HG03097 (cell line): Measurements from ENCODE around the gene ARL4C.

Experiments
- ATAC-seq: cut with Tn5 transposase; IDR thresholded peaks from one replicate; pipeline ENCODE4 v1.9.1; 2021; ENCODE audit not compliant: unreplicated experiment, low FRiP score

Gene ARL4C, protein sequence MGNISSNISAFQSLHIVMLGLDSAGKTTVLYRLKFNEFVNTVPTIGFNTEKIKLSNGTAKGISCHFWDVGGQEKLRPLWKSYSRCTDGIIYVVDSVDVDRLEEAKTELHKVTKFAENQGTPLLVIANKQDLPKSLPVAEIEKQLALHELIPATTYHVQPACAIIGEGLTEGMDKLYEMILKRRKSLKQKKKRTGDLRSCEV

GRCh38 chr2:234496835-234497593, at the start of gene ARL4C:
ARL4C (minus strand) TSS chr2:234497081; CDS start chr2:234496586, 495 bp downstream.
- peak; percentile 35 for ATAC-seq

DNA sequence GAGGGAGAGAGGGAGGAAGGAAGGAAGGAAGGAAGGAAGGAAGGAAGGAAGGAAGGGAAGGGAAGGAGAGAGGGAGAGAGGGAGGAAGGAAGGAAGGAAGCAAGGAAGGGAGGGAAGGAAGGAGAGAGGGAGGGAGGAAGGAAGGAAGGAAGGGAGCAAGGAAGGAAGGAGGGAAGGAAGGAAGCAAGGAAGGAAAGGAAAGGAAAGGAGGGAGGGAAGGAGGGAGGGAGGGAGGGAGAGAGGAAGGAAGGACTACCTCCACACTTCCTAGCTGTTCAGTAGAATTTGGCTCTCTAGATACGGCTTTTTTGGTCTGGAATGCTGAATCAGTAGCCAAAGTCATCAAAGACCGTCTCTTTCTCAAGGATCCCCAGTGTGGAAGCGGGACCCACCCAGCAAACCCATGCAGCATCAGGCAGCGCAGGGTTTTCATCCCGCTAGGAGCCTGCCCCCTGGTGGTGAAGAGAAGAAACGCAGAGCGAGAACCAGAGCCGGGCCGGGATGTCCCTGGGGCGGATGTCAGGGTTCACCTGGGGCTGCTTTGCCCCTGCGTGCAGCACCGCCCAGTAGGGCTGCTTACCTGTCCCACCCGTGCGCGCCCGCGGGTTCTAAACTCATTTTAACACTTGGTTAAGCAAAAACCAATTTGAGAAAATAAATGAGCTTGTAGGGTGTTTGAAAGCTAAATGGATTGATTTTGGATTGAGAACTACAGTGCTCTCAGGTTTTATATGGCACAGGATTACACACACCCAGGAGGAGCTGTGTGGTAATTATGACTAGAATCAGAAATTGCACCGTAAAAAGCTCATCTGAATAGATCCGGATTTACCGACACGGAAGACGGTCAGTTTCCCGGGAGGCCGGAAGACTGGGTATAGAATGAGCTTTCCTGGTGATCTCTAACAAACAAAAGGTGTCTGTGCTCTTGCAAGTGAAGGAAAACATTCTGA, 48.1 kb upstream of the ARL4C start:
- no peak for ATAC-seq

DNA sequence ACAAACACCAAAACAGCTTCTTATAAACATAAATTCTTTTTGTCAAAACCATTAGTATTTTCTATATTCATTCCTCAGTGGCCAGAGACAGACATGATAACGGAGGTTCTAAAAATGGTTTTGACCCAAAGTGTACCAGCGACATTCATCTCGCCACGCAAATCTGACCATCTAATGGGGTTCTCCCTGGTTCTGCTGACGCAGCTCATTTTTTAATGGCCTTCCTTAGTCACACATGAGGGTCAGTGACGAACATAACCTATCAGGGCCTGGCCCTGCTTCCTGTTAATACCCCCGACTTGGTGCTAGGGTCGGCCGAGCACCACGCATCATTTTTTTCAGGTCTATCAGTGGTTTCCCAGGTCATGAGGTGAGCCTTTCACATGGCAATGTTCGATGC, 45.9 kb upstream of the ARL4C start:
- ATAC-seq: no peak

DNA sequence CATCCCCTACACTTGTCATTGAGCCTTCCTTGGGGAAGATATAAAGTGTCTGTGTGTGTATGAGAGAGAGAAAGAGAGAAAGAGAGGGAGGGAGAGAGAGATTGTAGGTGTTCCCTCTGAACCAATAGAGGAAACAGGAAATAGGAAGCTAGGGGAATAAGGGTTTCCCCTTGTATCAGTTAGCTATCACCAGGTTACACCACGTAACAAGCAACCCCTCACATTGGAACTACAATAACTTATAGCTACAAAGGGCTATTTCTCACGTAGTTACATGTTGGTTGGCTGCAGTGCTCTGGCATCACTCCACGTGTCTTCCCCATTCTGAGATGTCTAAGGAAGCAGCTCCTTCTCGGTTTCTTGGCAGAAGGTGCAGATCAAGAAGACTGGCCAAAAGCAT, 41.0 kb upstream of the ARL4C start:
- no peak for ATAC-seq

DNA sequence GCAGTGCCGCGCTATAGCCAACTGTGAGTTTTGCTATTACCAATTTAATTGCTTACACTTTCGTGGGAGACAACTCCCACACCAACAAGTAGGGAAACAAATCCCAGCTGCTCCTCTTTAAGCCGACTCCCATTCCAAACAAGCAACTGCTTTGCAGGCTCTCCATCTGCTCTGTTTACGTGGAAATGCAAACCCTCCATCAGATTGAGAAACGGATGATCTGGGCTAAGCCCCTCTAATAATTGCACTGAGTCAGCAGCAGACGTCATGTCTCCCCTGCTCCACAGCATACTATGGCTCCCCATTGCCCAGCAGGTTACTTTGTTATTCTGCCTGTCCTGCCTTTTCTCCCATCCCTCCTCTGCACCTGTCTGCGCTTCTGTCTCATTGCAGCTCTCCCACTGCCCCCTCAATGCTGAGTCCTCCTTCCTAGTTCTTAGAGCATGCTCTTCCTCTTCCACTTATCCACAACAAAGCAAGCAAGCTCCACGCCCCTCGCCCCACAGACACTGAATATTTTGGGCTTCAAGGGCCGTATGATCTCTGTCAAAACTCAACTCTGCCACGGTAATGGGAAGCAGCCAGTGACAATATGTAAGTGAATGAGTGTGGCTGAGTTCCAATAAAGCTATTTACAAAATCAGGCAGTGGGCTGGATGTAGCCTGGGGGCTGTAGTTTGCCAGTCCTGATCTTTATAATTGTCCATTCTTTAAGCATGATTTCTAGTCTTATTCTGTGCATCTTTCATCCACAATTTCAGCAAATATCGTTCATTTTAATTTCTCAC, 39.5 kb upstream of the ARL4C start:
- no peak for ATAC-seq

GRCh38 chr2:234535464-234535863, 38.6 kb upstream of the ARL4C start:
- no peak for ATAC-seq

GRCh38 chr2:234534515-234534914, 37.6 kb upstream of the ARL4C start:
- ATAC-seq: no peak

DNA sequence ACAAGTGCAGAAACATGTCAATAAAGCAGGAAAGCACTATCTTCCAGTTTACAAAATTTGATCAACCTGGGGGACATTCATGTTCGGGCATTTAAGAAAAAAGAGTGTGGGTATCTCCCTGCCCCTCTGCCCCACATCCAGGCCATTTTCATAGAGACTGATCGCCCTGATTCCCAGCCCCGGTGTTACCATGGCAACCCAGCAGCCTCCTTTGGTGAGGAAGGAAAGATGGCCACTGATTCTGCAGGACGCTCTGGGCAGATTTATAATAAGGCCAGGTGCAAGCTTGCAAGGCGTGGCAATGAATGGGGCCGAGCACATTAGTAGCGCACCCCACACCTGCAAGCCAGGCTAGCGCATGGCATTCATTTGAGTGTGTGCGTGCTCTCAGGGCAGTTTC, 36.7 kb upstream of the ARL4C start:
- ATAC-seq: no peak

DNA sequence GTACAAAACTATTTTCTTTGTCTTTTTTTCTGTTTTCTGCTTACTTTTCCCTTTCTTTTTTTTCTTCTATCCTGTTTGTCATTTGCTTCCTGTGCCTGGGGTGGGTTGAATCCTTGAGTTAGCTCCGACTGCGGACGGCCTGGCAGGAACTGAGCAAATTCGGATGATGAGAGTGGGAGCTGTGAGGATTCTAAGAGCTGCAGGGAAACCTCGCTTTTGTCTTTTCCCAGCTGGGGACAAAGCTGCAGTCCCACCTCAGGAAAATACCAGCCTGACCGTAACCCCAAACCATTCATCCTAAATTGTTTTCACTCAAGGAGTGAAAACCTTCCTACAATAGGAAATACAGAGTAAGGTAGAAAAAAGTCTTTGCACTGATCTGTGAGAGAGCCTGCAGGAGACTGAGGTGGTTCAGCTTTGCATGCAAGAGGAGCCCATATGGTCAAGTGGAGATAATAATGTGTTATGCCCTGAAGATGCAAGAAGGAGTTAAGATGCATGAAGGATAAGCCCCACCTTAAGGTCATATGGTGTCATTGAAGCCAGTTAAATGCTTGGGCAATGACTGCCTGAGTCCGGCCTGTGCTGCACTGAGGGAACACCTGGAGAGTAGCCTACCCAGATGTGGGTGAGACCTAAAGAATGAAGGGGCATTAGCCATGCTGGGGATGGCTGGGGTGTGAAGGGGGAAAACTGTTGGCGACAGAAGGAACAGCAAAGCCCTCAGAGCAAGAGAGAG, 31.7 kb upstream of the ARL4C start:
- ATAC-seq: no peak

- ATAC-seq: no peak
Measured at GRCh38 chr2:234526711-234527110, 29.8 kb upstream of the ARL4C start.

DNA sequence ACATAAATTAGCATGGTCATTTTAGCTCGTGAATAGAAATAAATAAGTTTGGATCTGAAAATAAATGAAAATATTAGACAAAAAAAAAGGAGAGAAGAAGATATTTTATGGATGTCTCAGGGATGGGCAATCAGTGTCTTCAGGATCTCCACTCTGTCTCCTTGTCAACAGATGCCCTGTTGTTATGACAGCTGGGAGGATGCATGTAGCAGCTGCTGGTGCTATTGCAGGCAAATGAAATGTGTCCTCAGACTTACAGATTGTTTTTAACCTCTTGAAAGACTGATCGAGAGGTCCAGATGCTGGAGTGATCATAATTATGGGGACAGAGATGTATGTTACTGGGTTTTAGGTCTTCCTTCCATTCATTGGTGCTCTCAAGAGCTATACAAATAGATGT, 24.7 kb upstream of the ARL4C start:
- ATAC-seq: no peak

DNA sequence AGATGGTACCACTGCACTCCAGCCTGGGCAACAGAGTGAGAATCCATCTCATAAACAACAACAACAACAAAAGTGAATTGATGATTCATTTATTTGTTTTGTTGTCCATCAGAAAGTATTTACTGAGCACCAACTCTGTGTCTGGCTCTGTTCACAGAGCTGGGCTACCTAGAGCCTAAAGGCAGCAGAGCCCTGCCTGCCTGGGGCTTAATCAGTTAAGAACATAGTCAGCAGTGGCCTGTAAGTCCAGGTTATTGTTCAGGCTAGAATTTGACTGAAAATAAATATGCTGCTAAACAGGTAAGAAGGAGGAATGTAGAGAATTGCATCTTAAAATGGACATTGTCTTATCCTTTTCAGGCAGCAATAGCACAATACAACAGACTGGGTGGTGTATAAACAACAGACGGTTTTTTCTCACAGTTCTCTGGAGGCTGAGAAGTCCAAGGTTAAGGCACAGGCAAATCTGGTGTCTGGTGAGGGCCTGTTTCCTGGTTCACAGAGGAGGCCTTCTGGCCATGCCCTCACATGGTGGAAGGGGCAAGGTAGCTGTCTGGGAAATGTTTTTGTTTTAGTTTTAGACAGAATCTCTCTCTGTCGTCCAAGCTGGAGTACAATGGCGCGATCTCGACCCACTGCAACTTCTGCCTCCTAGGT, 22.2 kb upstream of the ARL4C start:
- no peak for ATAC-seq

GRCh38 chr2:234517971-234518370, 21.1 kb upstream of the ARL4C start:
- ATAC-seq: no peak

DNA sequence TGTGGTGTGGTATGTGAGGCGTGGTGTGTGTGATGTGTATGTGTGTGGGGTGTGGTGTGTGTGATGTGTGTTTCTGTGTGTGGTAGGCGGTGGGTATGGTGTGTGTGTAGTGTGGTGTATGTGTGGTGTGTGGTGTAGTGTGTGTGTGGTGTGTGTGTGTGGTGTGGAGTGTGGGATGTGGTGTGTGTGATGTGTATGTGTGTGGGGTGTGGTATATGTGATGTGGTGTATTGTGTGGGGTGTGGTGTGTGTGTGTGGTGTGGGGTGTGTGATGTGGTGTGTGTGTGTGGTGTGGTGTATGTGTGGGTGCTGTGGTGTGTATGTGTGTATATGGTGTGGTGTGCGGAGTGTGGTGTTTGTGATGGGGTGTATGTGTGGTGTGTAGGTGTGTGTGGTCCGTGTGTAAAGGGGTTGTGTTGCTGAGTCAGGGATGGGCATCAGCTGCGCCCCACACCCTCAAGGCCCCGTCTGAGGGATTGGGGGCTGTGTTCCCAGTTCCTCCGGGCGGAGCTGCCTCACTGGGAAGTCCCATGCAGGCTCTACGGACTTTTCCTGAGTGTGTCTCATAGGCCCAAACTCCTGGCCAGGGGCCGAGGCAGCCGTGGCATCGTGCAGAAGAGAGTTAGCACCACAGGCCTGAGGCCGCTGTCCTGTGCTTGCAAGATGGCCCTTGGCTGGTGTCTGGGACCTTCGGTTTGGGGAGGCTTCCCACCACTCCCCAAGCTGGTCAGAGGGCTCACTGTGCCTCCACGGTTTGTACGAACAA, 18.2 kb upstream of the ARL4C start:
- ATAC-seq: no peak

DNA sequence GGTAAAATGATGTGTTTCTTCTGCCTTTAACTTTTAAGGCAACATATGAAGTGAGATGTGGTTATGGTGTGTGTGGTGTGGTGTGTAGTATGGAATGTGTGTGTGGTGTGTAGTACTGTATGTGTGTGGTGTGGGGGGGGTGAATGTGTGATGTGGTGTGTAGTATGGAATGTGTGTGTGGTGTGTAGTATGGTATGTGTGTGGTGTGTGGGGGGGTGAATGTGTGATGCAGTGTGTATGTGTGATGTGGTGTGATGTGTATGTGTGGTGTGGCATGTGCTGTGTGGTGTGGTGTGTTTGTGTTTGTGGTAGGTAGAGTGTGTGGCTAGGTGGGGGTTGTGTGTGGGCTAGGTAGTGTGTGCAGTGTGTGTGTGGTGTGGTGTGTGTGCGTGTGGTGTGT, 17.2 kb upstream of the ARL4C start:
- ATAC-seq: no peak

DNA sequence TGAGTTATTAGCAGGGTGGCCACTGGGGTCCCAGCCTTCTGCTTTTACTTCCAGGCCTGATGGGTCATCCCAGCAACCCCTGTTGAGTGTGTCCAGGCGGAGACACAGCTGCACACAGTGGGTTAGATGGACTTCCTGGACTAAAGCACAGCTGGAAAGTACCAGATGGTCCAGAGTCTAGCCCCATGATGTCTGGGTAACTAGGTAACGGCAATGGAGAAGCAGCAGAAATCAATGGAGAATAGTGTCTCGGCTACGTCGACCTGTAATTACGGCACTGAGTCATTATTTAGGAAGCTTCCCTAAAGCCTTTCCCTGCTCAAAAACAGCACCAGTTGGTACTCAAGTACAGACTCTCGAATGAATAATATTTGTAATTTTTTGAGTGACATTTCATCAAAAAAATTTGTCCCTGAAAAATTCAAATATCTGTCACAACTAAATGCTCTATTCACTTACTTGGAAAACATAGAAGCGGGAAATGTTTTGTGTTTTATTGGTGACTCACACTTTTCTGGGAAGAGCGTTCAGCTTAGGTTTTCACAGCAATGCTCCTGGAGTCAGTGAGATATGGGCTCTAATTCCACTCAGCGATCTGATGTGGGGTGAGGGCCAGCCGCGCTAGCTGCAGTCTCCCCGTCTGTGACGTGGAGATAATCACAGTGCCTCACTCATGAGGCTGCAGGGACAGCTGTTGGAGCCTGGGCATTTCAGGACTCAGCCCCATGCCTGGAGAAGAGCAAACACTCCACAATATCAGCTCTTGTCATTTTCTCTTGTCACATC, 16.2 kb upstream of the ARL4C start:
- no peak for ATAC-seq

GRCh38 chr2:234502919-234503285, 6.0 kb upstream of the ARL4C start:
- ATAC-seq: no peak
